Ishikawa (cell line): ENCODE results near the gene DAGLB.

ENCODE experiments used
- CEBPB ChIP-seq: IDR thresholded peaks from 2 replicates; pipeline ENCODE4 v1.6.1; 2012
- EP300 ChIP-seq: IDR thresholded peaks from 2 replicates; pipeline ENCODE4 v1.6.1; 2012; ENCODE audit warnings: borderline replicate concordance
- MAX ChIP-seq: IDR thresholded peaks from 2 replicates; pipeline ENCODE4 v1.6.1; 2012
- NFIC ChIP-seq: IDR thresholded peaks from 2 replicates; pipeline ENCODE4 v1.6.1; 2012
- RAD21 ChIP-seq: IDR thresholded peaks from 2 replicates; pipeline ENCODE4 v1.6.1; 2012; ENCODE audit warnings: low read depth
- TAF1 ChIP-seq: IDR thresholded peaks from 2 replicates; pipeline ENCODE4 v1.6.1; 2012; ENCODE audit warnings: low read depth, mild to moderate bottlenecking
- TCF12 ChIP-seq: IDR thresholded peaks from 2 replicates; pipeline ENCODE4 v1.6.1; 2012; ENCODE audit warnings: low read depth
- YY1 ChIP-seq: IDR thresholded peaks from 2 replicates; pipeline ENCODE4 v1.6.1; 2012; ENCODE audit warnings: low read depth
- ZBTB7A ChIP-seq: IDR thresholded peaks from 2 replicates; pipeline ENCODE4 v1.6.1; 2012; ENCODE audit warnings: low read depth
- TF ChIP-seq, protein P1 (sequence below): IDR thresholded peaks from 2 replicates; pipeline ENCODE4 v1.6.1; 2012
- TF ChIP-seq, protein P2 (sequence below): IDR thresholded peaks from 2 replicates; pipeline ENCODE4 v1.6.1; 2012; ENCODE audit warnings: low read depth, mild to moderate bottlenecking

DNA sequence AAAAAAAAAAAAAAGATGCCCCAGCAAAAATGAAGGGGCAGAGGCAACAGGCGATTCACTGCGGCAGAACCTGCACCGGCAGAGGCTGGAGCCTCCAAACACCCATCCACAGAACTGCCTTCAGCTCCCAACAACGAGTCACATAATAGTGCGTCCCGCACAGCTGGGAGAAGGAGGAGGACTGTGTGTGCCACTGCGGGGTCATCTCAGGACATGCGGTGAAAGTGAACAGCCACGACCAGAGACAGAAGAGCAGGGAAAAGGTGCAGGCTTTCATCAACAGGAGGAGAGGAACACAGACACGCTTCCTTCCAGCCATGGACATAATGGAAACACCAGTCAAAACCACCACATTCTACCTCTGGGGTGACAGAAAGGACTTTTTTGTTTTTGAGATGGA, 34.1 kb downstream of the DAGLB start:
- TF ChIP-seq, protein P1, sequence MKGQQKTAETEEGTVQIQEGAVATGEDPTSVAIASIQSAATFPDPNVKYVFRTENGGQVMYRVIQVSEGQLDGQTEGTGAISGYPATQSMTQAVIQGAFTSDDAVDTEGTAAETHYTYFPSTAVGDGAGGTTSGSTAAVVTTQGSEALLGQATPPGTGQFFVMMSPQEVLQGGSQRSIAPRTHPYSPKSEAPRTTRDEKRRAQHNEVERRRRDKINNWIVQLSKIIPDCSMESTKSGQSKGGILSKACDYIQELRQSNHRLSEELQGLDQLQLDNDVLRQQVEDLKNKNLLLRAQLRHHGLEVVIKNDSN = no peak
- TF ChIP-seq TCF12 (no peak), NFIC (no peak), TAF1 (no peak), EP300 (no peak), YY1 (no peak), RAD21 (no peak), CEBPB (no peak), ZBTB7A (no peak), MAX (no peak)
- TF ChIP-seq, protein P2, sequence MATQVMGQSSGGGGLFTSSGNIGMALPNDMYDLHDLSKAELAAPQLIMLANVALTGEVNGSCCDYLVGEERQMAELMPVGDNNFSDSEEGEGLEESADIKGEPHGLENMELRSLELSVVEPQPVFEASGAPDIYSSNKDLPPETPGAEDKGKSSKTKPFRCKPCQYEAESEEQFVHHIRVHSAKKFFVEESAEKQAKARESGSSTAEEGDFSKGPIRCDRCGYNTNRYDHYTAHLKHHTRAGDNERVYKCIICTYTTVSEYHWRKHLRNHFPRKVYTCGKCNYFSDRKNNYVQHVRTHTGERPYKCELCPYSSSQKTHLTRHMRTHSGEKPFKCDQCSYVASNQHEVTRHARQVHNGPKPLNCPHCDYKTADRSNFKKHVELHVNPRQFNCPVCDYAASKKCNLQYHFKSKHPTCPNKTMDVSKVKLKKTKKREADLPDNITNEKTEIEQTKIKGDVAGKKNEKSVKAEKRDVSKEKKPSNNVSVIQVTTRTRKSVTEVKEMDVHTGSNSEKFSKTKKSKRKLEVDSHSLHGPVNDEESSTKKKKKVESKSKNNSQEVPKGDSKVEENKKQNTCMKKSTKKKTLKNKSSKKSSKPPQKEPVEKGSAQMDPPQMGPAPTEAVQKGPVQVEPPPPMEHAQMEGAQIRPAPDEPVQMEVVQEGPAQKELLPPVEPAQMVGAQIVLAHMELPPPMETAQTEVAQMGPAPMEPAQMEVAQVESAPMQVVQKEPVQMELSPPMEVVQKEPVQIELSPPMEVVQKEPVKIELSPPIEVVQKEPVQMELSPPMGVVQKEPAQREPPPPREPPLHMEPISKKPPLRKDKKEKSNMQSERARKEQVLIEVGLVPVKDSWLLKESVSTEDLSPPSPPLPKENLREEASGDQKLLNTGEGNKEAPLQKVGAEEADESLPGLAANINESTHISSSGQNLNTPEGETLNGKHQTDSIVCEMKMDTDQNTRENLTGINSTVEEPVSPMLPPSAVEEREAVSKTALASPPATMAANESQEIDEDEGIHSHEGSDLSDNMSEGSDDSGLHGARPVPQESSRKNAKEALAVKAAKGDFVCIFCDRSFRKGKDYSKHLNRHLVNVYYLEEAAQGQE = no peak
